Measurements from ENCODE around the gene GRK3.

The GRK3 gene

GRCh38 chr22:25736378-25737011, 172.0 kb downstream of the GRK3 start:
- no peak for DNase-seq (ENCODE audit: low read depth in 2 of 2)

GRCh38 chr22:25739659-25740344, 175.3 kb downstream of the GRK3 start:
- no peak for DNase-seq (ENCODE audit: low read depth in 2 of 2)

- DNase-seq (ENCODE audit: low read depth in 2 of 2), result no peak
These were observed 177.5 kb downstream of the GRK3 start, which contains the start of gene MYO18B for GRCh38 chr22:25741692-25742626. TSS of gene MYO18B (plus strand) at chr22:25742188. CDS start at chr22:25761093, 18,905 bp downstream.

- no peak for DNase-seq (ENCODE audit: low read depth in 2 of 2)
These were observed 178.6 kb downstream of the GRK3 start for GRCh38 chr22:25742918-25743708.

- no peak for DNase-seq (ENCODE audit: low read depth in 2 of 2)
These were observed 180.2 kb downstream of the GRK3 start for GRCh38 chr22:25744694-25745093.

- DNase-seq (ENCODE audit: low read depth in 2 of 2), result no peak
These were observed 181.0 kb downstream of the GRK3 start for GRCh38 chr22:25745341-25746011.

- no peak for DNase-seq (ENCODE audit: low read depth in 2 of 2)
These were observed 181.5 kb downstream of the GRK3 start for GRCh38 chr22:25746012-25746373.

- DNase-seq (ENCODE audit: low read depth in 2 of 2), result no peak
These were observed 182.9 kb downstream of the GRK3 start for GRCh38 chr22:25747245-25747944.

GRCh38 chr22:25748140-25748539, 183.7 kb downstream of the GRK3 start:
- no peak for DNase-seq (ENCODE audit: low read depth in 2 of 2)

- DNase-seq (ENCODE audit: low read depth in 2 of 2), result no peak
These were observed 184.2 kb downstream of the GRK3 start for GRCh38 chr22:25748704-25749103.

- no peak for DNase-seq (ENCODE audit: low read depth in 2 of 2)
These were observed 185.1 kb downstream of the GRK3 start for GRCh38 chr22:25749420-25750169.

- no peak for DNase-seq (ENCODE audit: low read depth in 2 of 2)
These were observed 186.2 kb downstream of the GRK3 start for GRCh38 chr22:25750569-25751173.

GRCh38 chr22:25751174-25751581, 186.7 kb downstream of the GRK3 start:
- DNase-seq (ENCODE audit: low read depth in 2 of 2), result no peak

GRCh38 chr22:25752615-25753214, 188.2 kb downstream of the GRK3 start:
- DNase-seq (ENCODE audit: low read depth in 2 of 2), result no peak

- DNase-seq (ENCODE audit: low read depth in 2 of 2), result no peak
These were observed 188.8 kb downstream of the GRK3 start for GRCh38 chr22:25753252-25753651.

GRCh38 chr22:25754527-25755202, 190.2 kb downstream of the GRK3 start:
- DNase-seq (ENCODE audit: low read depth in 2 of 2), result no peak

- DNase-seq (ENCODE audit: low read depth in 2 of 2), result no peak
These were observed 193.2 kb downstream of the GRK3 start for GRCh38 chr22:25757686-25758085.

- DNase-seq (ENCODE audit: low read depth in 2 of 2), result no peak
These were observed 193.8 kb downstream of the GRK3 start for GRCh38 chr22:25758316-25758715.

All from fibroblast of skin of left biceps (primary cell).